HEK293 (cell line): ENCODE data around the gene MDM4.

Source experiments
- CTCF ChIA-PET: fragments of 350-600 bp; formaldehyde crosslinking; extraction: SDS; loops from one replicate; lab custom pipeline; 2021; ENCODE audit warnings: antibody characterized with exemption; lab: Yijun Ruan, JAX
- POLR2A ChIA-PET: fragments of 300-600 bp; formaldehyde crosslinking; extraction: SDS; loops from one replicate; lab custom pipeline; 2020; ENCODE audit warnings: antibody characterized with exemption, inconsistent platforms; lab: Yijun Ruan, JAX
- H3K27ac ChIP-seq: fragments of 200-500 bp; sonication (Bioruptor generic); 2 replicates; pipeline ENCODE4 v1.5.1; 2014; ENCODE audit warnings: low read depth, low read length, control low read depth, inconsistent platforms; ENCODE audit errors: extremely low read depth
- H3K36me3 ChIP-seq, 2 experiments: fragments of 200-500 bp in 1 of 2; sonication (Bioruptor generic) in 1 of 2; 1 replicate in 1 of 2; 2 replicates in 1 of 2; pipeline ENCODE4 v1.5.1; 2014 to 2017; ENCODE audit warnings: inconsistent platforms in 2 of 2, low read length in 2 of 2; ENCODE audit not compliant: control insufficient read depth in 2 of 2, insufficient read depth in 1 of 2
- H3K4me1 ChIP-seq: fragments of 200-500 bp; sonication (Bioruptor generic); 2 replicates; pipeline ENCODE4 v1.5.1; 2014; ENCODE audit warnings: mild to moderate bottlenecking, low read length, inconsistent platforms; ENCODE audit not compliant: control insufficient read depth, insufficient read depth
- H3K4me3 ChIP-seq: 2 replicates; pipeline ENCODE4 v1.5.1; 2011; ENCODE audit warnings: low read depth, mild to moderate bottlenecking, control low read depth, low read length, moderate library complexity
- H3K9me3 ChIP-seq: fragments of 200-500 bp; sonication (Bioruptor generic); 2 replicates; pipeline ENCODE4 v1.5.1; 2014; ENCODE audit warnings: low read depth, low read length, inconsistent platforms; ENCODE audit not compliant: control insufficient read depth, insufficient read depth
- CTCF ChIP-seq: fragments of 450-650 bp; formaldehyde crosslinking; IDR thresholded peaks from 2 replicates; pipeline ENCODE4 v1.5.1; 2016; ENCODE audit warnings: missing biosample characterization, missing genetic modification characterization
- HOXA7 ChIP-seq: sonication (generic); formaldehyde crosslinking; IDR thresholded peaks from 2 replicates; pipeline ENCODE4 v1.8.1; 2022; ENCODE audit warnings: missing genetic modification reagents, borderline replicate concordance
- INSM2 ChIP-seq: fragments of 450-650 bp; formaldehyde crosslinking; IDR thresholded peaks from 2 replicates; pipeline ENCODE4 v1.5.1; 2016; ENCODE audit warnings: missing biosample characterization, missing genetic modification characterization
- KLF16 ChIP-seq: fragments of 450-650 bp; formaldehyde crosslinking; IDR thresholded peaks from 2 replicates; pipeline ENCODE4 v1.5.1; 2017; ENCODE audit warnings: missing biosample characterization, missing genetic modification characterization
- MEIS1 ChIP-seq: sonication (generic); formaldehyde crosslinking; IDR thresholded peaks from 2 replicates; pipeline ENCODE4 v1.8.1; 2022; ENCODE audit warnings: missing genetic modification reagents, mild to moderate bottlenecking, borderline replicate concordance
- MYNN ChIP-seq: fragments of 450-650 bp; formaldehyde crosslinking; IDR thresholded peaks from 2 replicates; pipeline ENCODE4 v1.5.1; 2016; ENCODE audit warnings: missing biosample characterization, missing genetic modification characterization, borderline replicate concordance
- TRIM28 ChIP-seq: IDR thresholded peaks from 2 replicates; pipeline ENCODE4 v1.6.1; 2011; ENCODE audit warnings: low read length, control low read depth, borderline replicate concordance
- ZFP37 ChIP-seq: fragments of 450-650 bp; formaldehyde crosslinking; IDR thresholded peaks from 2 replicates; pipeline ENCODE4 v1.5.1; 2016; ENCODE audit warnings: missing biosample characterization, missing genetic modification characterization
- ZNF16 ChIP-seq: fragments of 450-650 bp; formaldehyde crosslinking; IDR thresholded peaks from 2 replicates; pipeline ENCODE4 v1.5.1; 2016; ENCODE audit warnings: low read depth, missing biosample characterization, missing genetic modification characterization
- ZNF18 ChIP-seq: fragments of 450-650 bp; formaldehyde crosslinking; IDR thresholded peaks from 2 replicates; pipeline ENCODE4 v1.5.1; 2016; ENCODE audit warnings: missing biosample characterization, missing genetic modification characterization
- ZNF2 ChIP-seq: fragments of 450-650 bp; formaldehyde crosslinking; IDR thresholded peaks from 2 replicates; pipeline ENCODE4 v1.5.1; 2016; ENCODE audit warnings: missing biosample characterization, missing genetic modification characterization
- ZNF398 ChIP-seq: fragments of 450-650 bp; formaldehyde crosslinking; IDR thresholded peaks from 2 replicates; pipeline ENCODE4 v1.5.1; 2017; ENCODE audit warnings: missing biosample characterization, missing genetic modification characterization
- ZNF433 ChIP-seq: fragments of 450-650 bp; formaldehyde crosslinking; IDR thresholded peaks from 2 replicates; pipeline ENCODE4 v1.5.1; 2016; ENCODE audit warnings: missing biosample characterization, missing genetic modification characterization, low read depth
- ZNF48 ChIP-seq: fragments of 450-650 bp; formaldehyde crosslinking; IDR thresholded peaks from 2 replicates; pipeline ENCODE4 v1.5.1; 2016; ENCODE audit warnings: missing biosample characterization, missing genetic modification characterization
- ZNF530 ChIP-seq: fragments of 450-650 bp; formaldehyde crosslinking; IDR thresholded peaks from 2 replicates; pipeline ENCODE4 v1.5.1; 2016; ENCODE audit warnings: low read depth, missing biosample characterization, missing genetic modification characterization
- ZNF585B ChIP-seq: fragments of 450-650 bp; formaldehyde crosslinking; IDR thresholded peaks from 2 replicates; pipeline ENCODE4 v1.5.1; 2016; ENCODE audit warnings: missing biosample characterization, missing genetic modification characterization
- ZNF596 ChIP-seq: fragments of 450-650 bp; IDR thresholded peaks from 2 replicates; pipeline ENCODE4 v1.5.0; 2018; ENCODE audit warnings: missing biosample characterization, mild to moderate bottlenecking, missing genetic modification characterization, moderate library complexity
- ZNF677 ChIP-seq: fragments of 450-650 bp; IDR thresholded peaks from 2 replicates; pipeline ENCODE4 v1.5.0; 2018; ENCODE audit warnings: missing biosample characterization, mild to moderate bottlenecking, missing genetic modification characterization, moderate library complexity
- ZNF837 ChIP-seq: fragments of 450-650 bp; formaldehyde crosslinking; IDR thresholded peaks from 2 replicates; pipeline ENCODE4 v1.5.1; 2016; ENCODE audit warnings: missing biosample characterization, missing genetic modification characterization

Gene MDM4

DNA sequence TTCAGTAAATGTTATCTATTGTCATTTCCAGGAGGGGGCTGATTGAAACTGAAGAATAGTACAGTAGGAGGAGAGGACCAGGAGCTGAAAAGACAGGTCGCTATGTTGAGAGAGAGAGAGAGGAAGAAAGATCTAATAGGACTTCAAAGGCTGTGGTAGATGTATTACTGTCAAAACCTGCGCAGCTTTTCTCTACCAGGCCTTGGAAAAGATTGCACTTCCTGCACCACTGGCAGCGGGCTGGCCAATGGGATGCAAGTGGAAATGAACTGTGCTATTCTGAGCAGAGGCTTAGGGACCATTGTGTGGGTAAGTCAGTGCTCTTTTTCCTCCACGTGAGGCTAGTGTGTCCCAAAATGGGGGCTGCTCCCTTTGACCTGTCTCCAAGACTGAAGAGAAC lies 47.1 kb downstream of the MDM4 start (continued):
- TF ChIP-seq ZNF18 (tag by site-specific recombination) = no peak

DNA sequence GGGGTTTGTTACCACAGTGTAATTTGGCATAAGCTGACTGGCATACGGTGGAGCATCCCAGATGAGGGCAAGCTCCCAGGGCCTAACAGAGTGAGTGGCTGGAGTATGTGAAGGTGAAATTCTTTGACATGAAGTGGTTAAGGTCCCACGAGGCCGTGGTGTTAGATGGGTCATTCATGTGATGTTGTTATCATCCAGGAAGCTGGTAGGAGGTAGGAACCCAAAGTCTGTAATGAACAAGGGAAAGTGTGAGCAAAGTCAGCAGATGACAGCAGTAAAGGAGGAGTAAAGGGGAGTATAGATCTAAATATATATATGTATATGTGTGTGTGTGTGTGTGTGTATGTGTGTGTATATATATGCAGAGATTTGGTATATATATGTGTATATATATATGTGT lies 47.6 kb downstream of the MDM4 start:
- no peak for TF ChIP-seq ZNF596 (tag by site-specific recombination)
- no peak for TF ChIP-seq ZNF677 (tag by site-specific recombination)
- no peak for TF ChIP-seq KLF16 (tag by site-specific recombination)
- no peak for TF ChIP-seq ZNF16 (tag by site-specific recombination)
- no peak for TF ChIP-seq ZNF398 (tag by site-specific recombination)
- TF ChIP-seq ZFP37 (tag by site-specific recombination) = no peak
- ChIA-PET POLR2A (no interaction called here), CTCF (interaction anchor here (0.6 to 19.5 kb wide), 5 partner anchors 119 to 242 kb away, joined by 3 to 401 read pairs (median 7); no protein-coding TSS in a partner anchor)
- H3K4me3 ChIP-seq = no peak overlapping the region
- H3K4me1 ChIP-seq = no peaks in the 10 kb centered on the region
- H3K36me3 ChIP-seq = peaks cover 3 to 10% of the 10 kb centered on the region in 2 experiments; a peak in 2 of 3 replicates
- no peak overlapping the region for H3K27ac ChIP-seq
- H3K9me3 ChIP-seq = no peaks in the 10 kb centered on the region

- no peak overlapping the region for H3K27ac ChIP-seq
- ChIA-PET CTCF (interaction anchor here (0.8 to 19.5 kb wide), 22 partner anchors 9 to 363 kb away, joined by 3 to 401 read pairs (median 6); no protein-coding TSS in a partner anchor), POLR2A (no interaction called here)
- H3K36me3 ChIP-seq = peaks cover 0 to 4% of the 10 kb centered on the region in 2 experiments; a peak in 1 of 3 replicates
- no peak overlapping the region for H3K4me3 ChIP-seq
- TF ChIP-seq ZNF585B = no peak
- TF ChIP-seq MEIS1 (CRISPR knock-in tag) = no peak
- TF ChIP-seq ZNF433 = no peak
- TF ChIP-seq INSM2 (tag by site-specific recombination) = no peak
- no peak for TF ChIP-seq CTCF
- no peak for TF ChIP-seq HOXA7 (CRISPR knock-in tag)
- TF ChIP-seq ZNF837 (tag by site-specific recombination) = no peak
- no peak for TF ChIP-seq ZNF48 (tag by site-specific recombination)
- no peak for TF ChIP-seq ZNF2 (tag by site-specific recombination)
- no peak for TF ChIP-seq ZNF596 (tag by site-specific recombination)
- TF ChIP-seq TRIM28 = no peak
- TF ChIP-seq MYNN = no peak
- TF ChIP-seq ZNF530 (tag by site-specific recombination) = no peak
- TF ChIP-seq, all 188 proteins: peak for 0
- no peaks in the 10 kb centered on the region for H3K4me1 ChIP-seq
- H3K9me3 ChIP-seq = no peaks in the 10 kb centered on the region
These were observed 48.6 kb downstream of the MDM4 start for GRCh38 chr1:204564835-204565234.
